H9 (cell line): ENCODE data around the gene CYP2W1. TPM values are rescaled to one million over a fixed set of nuclear protein-coding genes. Genes with fewer than 3 reads are reported as not detected.

ENCODE experiments used
- DNase-seq: peaks from one replicate; pipeline ENCODE4 v3.0.0-alpha.2; 2017
- H2AFZ ChIP-seq: one replicate; pipeline ENCODE4 v1.6.1; 2013; ENCODE audit warnings: mild to moderate bottlenecking, low read length, control low read depth, moderate library complexity
- H2AK5ac ChIP-seq: 2 replicates; pipeline ENCODE4 v1.6.1; 2013; ENCODE audit warnings: low read length, control low read depth, mixed read lengths; ENCODE audit not compliant: insufficient read length
- H2BK120ac ChIP-seq: one replicate; pipeline ENCODE4 v1.6.1; 2013; ENCODE audit warnings: low read depth, mild to moderate bottlenecking, low read length, control low read depth, inconsistent platforms; ENCODE audit not compliant: poor library complexity, severe bottlenecking
- H2BK12ac ChIP-seq: 2 replicates; pipeline ENCODE4 v1.6.1; 2013; ENCODE audit warnings: low read length, control low read depth, mixed read lengths, low read depth; ENCODE audit not compliant: insufficient read length
- H2BK15ac ChIP-seq: 2 replicates; pipeline ENCODE4 v1.6.1; 2013; ENCODE audit warnings: low read depth, low read length, control low read depth
- H2BK20ac ChIP-seq: one replicate; pipeline ENCODE4 v1.6.1; 2013; ENCODE audit warnings: low read depth, mild to moderate bottlenecking, low read length, control low read depth, inconsistent platforms; ENCODE audit not compliant: poor library complexity, severe bottlenecking
- H2BK5ac ChIP-seq: 2 replicates; pipeline ENCODE4 v1.6.1; 2013; ENCODE audit warnings: low read length, control low read depth, mixed read lengths; ENCODE audit not compliant: insufficient read length
- H3K14ac ChIP-seq: 2 replicates; pipeline ENCODE4 v1.6.1; 2013; ENCODE audit warnings: low read length, control low read depth; ENCODE audit not compliant: insufficient read depth
- H3K18ac ChIP-seq: 2 replicates; pipeline ENCODE4 v1.6.1; 2013; ENCODE audit warnings: low read depth, mild to moderate bottlenecking, mixed read lengths, low read length, control low read depth; ENCODE audit not compliant: insufficient read length
- H3K23ac ChIP-seq: 2 replicates; pipeline ENCODE4 v1.6.1; 2013; ENCODE audit warnings: low read length, control low read depth, mixed read lengths, low read depth; ENCODE audit not compliant: insufficient read length
- H3K23me2 ChIP-seq: 2 replicates; pipeline ENCODE4 v1.6.1; 2013; ENCODE audit warnings: low read depth, mild to moderate bottlenecking, mixed read lengths, low read length, control low read depth; ENCODE audit not compliant: insufficient read length, poor library complexity, severe bottlenecking
- H3K27ac ChIP-seq: 2 replicates; pipeline ENCODE4 v1.5.1; 2013; ENCODE audit warnings: low read length, control low read depth, mixed read lengths, low read depth; ENCODE audit not compliant: insufficient read length
- H3K27me3 ChIP-seq: 2 replicates; pipeline ENCODE4 v1.6.1; 2013; ENCODE audit warnings: low read length, control low read depth, inconsistent platforms; ENCODE audit not compliant: insufficient read depth
- H3K4ac ChIP-seq: 2 replicates; pipeline ENCODE4 v1.6.1; 2013; ENCODE audit warnings: low read depth, mild to moderate bottlenecking, control low read depth, inconsistent platforms, low read length, moderate library complexity
- H3K4me1 ChIP-seq: 2 replicates; pipeline ENCODE4 v1.6.1; 2013; ENCODE audit warnings: low read length, control low read depth, inconsistent platforms; ENCODE audit not compliant: insufficient read depth
- H3K4me2 ChIP-seq: 2 replicates; pipeline ENCODE4 v1.6.1; 2013; ENCODE audit warnings: low read length, control low read depth, mixed read lengths; ENCODE audit not compliant: insufficient read length, insufficient read depth
- H3K56ac ChIP-seq: 2 replicates; pipeline ENCODE4 v1.6.1; 2013; ENCODE audit warnings: low read depth, mild to moderate bottlenecking, mixed read lengths, low read length, control low read depth; ENCODE audit not compliant: insufficient read length
- H3K79me1 ChIP-seq: 2 replicates; pipeline ENCODE4 v1.6.1; 2013; ENCODE audit warnings: low read depth, mild to moderate bottlenecking, moderate library complexity, low read length, control low read depth, inconsistent platforms; ENCODE audit not compliant: insufficient read depth, poor library complexity, severe bottlenecking
- H3K79me2 ChIP-seq: 2 replicates; pipeline ENCODE4 v1.6.1; 2013; ENCODE audit warnings: low read length, control low read depth, inconsistent platforms; ENCODE audit not compliant: insufficient read depth
- H3K9ac ChIP-seq: 2 replicates; pipeline ENCODE4 v1.6.1; 2013; ENCODE audit warnings: low read length, control low read depth, mixed read lengths; ENCODE audit not compliant: insufficient read length; ENCODE audit errors: extremely low read depth
- H3K9me3 ChIP-seq: one replicate; pipeline ENCODE4 v1.6.1; 2013; ENCODE audit warnings: low read depth, low read length, inconsistent platforms; ENCODE audit not compliant: control insufficient read depth
- H3T11ph ChIP-seq: one replicate; pipeline ENCODE4 v1.6.1; 2013; ENCODE audit warnings: mild to moderate bottlenecking, low read length, control low read depth, inconsistent platforms
- H4K20me1 ChIP-seq: one replicate; pipeline ENCODE4 v1.6.1; 2013; ENCODE audit not compliant: control insufficient read depth, insufficient read length, insufficient read depth
- H4K5ac ChIP-seq: 2 replicates; pipeline ENCODE4 v1.6.1; 2013; ENCODE audit warnings: low read depth, mild to moderate bottlenecking, mixed read lengths, low read length, control low read depth; ENCODE audit not compliant: insufficient read length
- H4K8ac ChIP-seq: replicated peaks from 2 replicates; pipeline ENCODE4 v1.6.1; 2013; ENCODE audit warnings: low read length, control low read depth, mixed read lengths, low read depth; ENCODE audit not compliant: insufficient read length
- H4K91ac ChIP-seq: 2 replicates; pipeline ENCODE4 v1.6.1; 2013; ENCODE audit warnings: low read depth, mild to moderate bottlenecking, moderate library complexity, mixed read lengths, low read length, control low read depth; ENCODE audit not compliant: insufficient read length
- H3K27ac Mint-ChIP-seq, 3 experiments: 2 replicates in 2 of 3; 3 replicates in 1 of 3; pipeline ENCODE4 v1.8.0; 2020 to 2021; ENCODE audit warnings: mixed read lengths in 3 of 3, mild to moderate bottlenecking in 1 of 3, moderate library complexity in 1 of 3
- H3K27me3 Mint-ChIP-seq: 2 replicates; pipeline ENCODE4 v1.8.0; 2021; ENCODE audit warnings: low read depth, mild to moderate bottlenecking, moderate library complexity, mixed read lengths
- H3K36me3 Mint-ChIP-seq, 3 experiments: 2 replicates in 2 of 3; 3 replicates in 1 of 3; pipeline ENCODE4 v1.8.0; 2020 to 2021; ENCODE audit warnings: low read depth in 3 of 3, mixed read lengths in 3 of 3; ENCODE audit not compliant: insufficient read depth in 1 of 3
- H3K4me1 Mint-ChIP-seq, 2 experiments: 2 replicates each; pipeline ENCODE4 v1.8.0; 2020; ENCODE audit warnings: mixed read lengths in 2 of 2
- H3K4me3 Mint-ChIP-seq, 2 experiments: 2 replicates in 1 of 2; 3 replicates in 1 of 2; pipeline ENCODE4 v1.8.0; 2020 to 2021; ENCODE audit warnings: mild to moderate bottlenecking in 2 of 2, mixed read lengths in 2 of 2, moderate library complexity in 1 of 2
- H3K9me3 Mint-ChIP-seq, 2 experiments: 2 replicates in 1 of 2; 3 replicates in 1 of 2; pipeline ENCODE4 v1.8.0; 2020; ENCODE audit warnings: mild to moderate bottlenecking in 2 of 2, mixed read lengths in 2 of 2, moderate library complexity in 1 of 2
- CTCF ChIP-seq: fragments of 200-600 bp; sonication (generic); conservative IDR thresholded peaks from 3 replicates; pipeline ENCODE4 v1.8.0; 2021; ENCODE audit warnings: antibody characterized with exemption, mild to moderate bottlenecking
- WGBS: extraction: QIAGEN DNeasy Blood & Tissue Kit; methylation state at CpG from one replicate; pipeline ENCODE4 v1.1.7; 2013; ENCODE audit warnings: missing lambda C conversion rate, low lambda C conversion rate, mixed read lengths; ENCODE audit not compliant: insufficient read length; ENCODE audit errors: extremely low coverage; 5-methylcytosine and 5-hydroxymethylcytosine counted together
- total RNA-seq: library from RNA; stranded (reverse); gene quantifications from 2 replicates; pipeline ENCODE4 v1.2.1, GENCODE V29; 2021

The CYP2W1 gene
- total RNA-seq, 1 experiment from 2014 or later = not detected

GRCh38 chr7:972110-972509 lies 10.9 kb upstream of the CYP2W1 start:
- Histone ChIP-seq H3K79me2 (peaks cover 2% of the 10 kb centered on the region; the same call in 1 of the 2 replicates), H3K23ac (no peak overlapping the region), H4K20me1 (no peaks in the 10 kb centered on the region), H2AK5ac (no peak overlapping the region), H3K27me3 (no peaks in the 10 kb centered on the region), H3K9me3 (no peaks in the 10 kb centered on the region), H3K79me1 (no peaks in the 10 kb centered on the region), H3T11ph (no peak overlapping the region), H2BK12ac (no peak overlapping the region), H3K4ac (no peak overlapping the region), H3K9ac (no peak overlapping the region), H4K91ac (no peak overlapping the region), H3K56ac (no peak overlapping the region), H3K4me2 (no peak overlapping the region), H3K4me1 (no peaks in the 10 kb centered on the region), H3K23me2 (peaks cover 3% of the 10 kb centered on the region), H3K27ac (no peak overlapping the region), H4K8ac (no peak overlapping the region), H2BK15ac (no peak overlapping the region), H2BK120ac (no peak overlapping the region), H2BK5ac (no peak overlapping the region), H3K18ac (no peak overlapping the region), H2BK20ac (no peak overlapping the region), H3K14ac (no peak overlapping the region), H4K5ac (no peak overlapping the region), H2AFZ (no peak overlapping the region)
- no CpG with 5 or more reads among the region's 12 CpGs for WGBS
- H3K9me3 Mint-ChIP-seq = no peaks in the 10 kb centered on the region
- H3K4me3 Mint-ChIP-seq = no peak overlapping the region
- H3K27me3 Mint-ChIP-seq = no peaks in the 10 kb centered on the region
- no peak for DNase-seq
- TF ChIP-seq CTCF = no peak
- peaks cover 4 to 7% of the 10 kb centered on the region in 2 experiments; a peak in 3 of 4 replicates for H3K4me1 Mint-ChIP-seq
- H3K27ac Mint-ChIP-seq = peak overlapping the region in 2 of 3 experiments; percentile 51 to 88; a peak in 3 of 7 replicates
- peaks cover 5 to 52% (median 43%) of the 10 kb centered on the region in 3 experiments; a peak in 6 of 7 replicates for H3K36me3 Mint-ChIP-seq
